MM.1S (cell line): ENCODE data around the gene CUL1.

ENCODE experiments used
- DNase-seq: peaks from one replicate; pipeline ENCODE4 v3.0.0-alpha.2; 2015
- H2AFZ ChIP-seq: fragments of 300-600 bp; sonication (generic); 2 replicates; pipeline ENCODE4 v1.6.0; 2016; ENCODE audit warnings: antibody characterized with exemption, low read length
- H3F3A ChIP-seq: fragments of 300-600 bp; sonication (generic); 2 replicates; pipeline ENCODE4 v1.6.1; 2016; ENCODE audit warnings: mild to moderate bottlenecking, antibody characterized with exemption, low read length, moderate library complexity, mixed read lengths; ENCODE audit not compliant: insufficient read depth
- H3K27ac ChIP-seq: fragments of 300-600 bp; sonication (generic); 2 replicates; pipeline ENCODE4 v1.5.1; 2016; ENCODE audit warnings: mild to moderate bottlenecking, low read length
- H3K27me3 ChIP-seq: fragments of 300-600 bp; sonication (generic); replicated peaks from 2 replicates; pipeline ENCODE4 v1.6.0; 2016; ENCODE audit warnings: low read length; ENCODE audit not compliant: insufficient read depth
- H3K36me3 ChIP-seq: fragments of 300-600 bp; sonication (generic); replicated peaks from 2 replicates; pipeline ENCODE4 v1.6.1; 2016; ENCODE audit warnings: mild to moderate bottlenecking, low read length, mixed read lengths; ENCODE audit not compliant: insufficient read depth
- H3K4me1 ChIP-seq: fragments of 300-600 bp; sonication (generic); 2 replicates; pipeline ENCODE4 v1.6.1; 2016; ENCODE audit warnings: low read length, mixed read lengths
- H3K4me2 ChIP-seq: fragments of 300-600 bp; sonication (generic); 2 replicates; pipeline ENCODE4 v1.6.0; 2016; ENCODE audit warnings: low read depth, low read length
- H3K4me3 ChIP-seq: fragments of 300-600 bp; sonication (generic); 2 replicates; pipeline ENCODE4 v1.5.1; 2016; ENCODE audit warnings: low read length, mixed read lengths
- H3K79me2 ChIP-seq: fragments of 300-600 bp; sonication (generic); 2 replicates; pipeline ENCODE4 v1.6.1; 2016; ENCODE audit warnings: mixed run types, low read length, mixed read lengths
- H3K9ac ChIP-seq: fragments of 300-600 bp; sonication (generic); 2 replicates; pipeline ENCODE4 v1.6.1; 2016; ENCODE audit warnings: low read length, mixed read lengths
- H3K9me2 ChIP-seq: fragments of 300-600 bp; sonication (generic); replicated peaks from 2 replicates; pipeline ENCODE4 v1.6.1; 2016; ENCODE audit warnings: mild to moderate bottlenecking, low read length, mixed read lengths; ENCODE audit not compliant: insufficient read depth
- H3K9me3 ChIP-seq: fragments of 300-600 bp; sonication (generic); replicated peaks from 2 replicates; pipeline ENCODE4 v1.6.1; 2016; ENCODE audit warnings: mild to moderate bottlenecking, low read length, mixed read lengths; ENCODE audit not compliant: insufficient read depth
- H4K20me1 ChIP-seq: fragments of 300-600 bp; sonication (generic); 2 replicates; pipeline ENCODE4 v1.6.1; 2016; ENCODE audit warnings: mild to moderate bottlenecking, low read length, moderate library complexity, mixed read lengths; ENCODE audit not compliant: insufficient read depth
- EZH2 ChIP-seq: fragments of 300-600 bp; sonication (generic); optimal IDR thresholded peaks from 2 replicates; pipeline ENCODE3; 2017; ENCODE audit warnings: low read depth, mild to moderate bottlenecking, antibody characterized with exemption, low read length, mixed read lengths
- EZH2phosphoT487 ChIP-seq: fragments of 300-600 bp; sonication (generic); IDR thresholded peaks from 2 replicates; pipeline ENCODE4 v1.6.1; 2018; ENCODE audit warnings: antibody characterized with exemption, low read length
- TF ChIP-seq, protein P1 (sequence below): fragments of 300-600 bp; sonication (generic); IDR thresholded peaks from 2 replicates; pipeline ENCODE4 v1.5.1; 2016; ENCODE audit warnings: antibody characterized with exemption, low read length, mixed read lengths

CUL1 gene

DNA sequence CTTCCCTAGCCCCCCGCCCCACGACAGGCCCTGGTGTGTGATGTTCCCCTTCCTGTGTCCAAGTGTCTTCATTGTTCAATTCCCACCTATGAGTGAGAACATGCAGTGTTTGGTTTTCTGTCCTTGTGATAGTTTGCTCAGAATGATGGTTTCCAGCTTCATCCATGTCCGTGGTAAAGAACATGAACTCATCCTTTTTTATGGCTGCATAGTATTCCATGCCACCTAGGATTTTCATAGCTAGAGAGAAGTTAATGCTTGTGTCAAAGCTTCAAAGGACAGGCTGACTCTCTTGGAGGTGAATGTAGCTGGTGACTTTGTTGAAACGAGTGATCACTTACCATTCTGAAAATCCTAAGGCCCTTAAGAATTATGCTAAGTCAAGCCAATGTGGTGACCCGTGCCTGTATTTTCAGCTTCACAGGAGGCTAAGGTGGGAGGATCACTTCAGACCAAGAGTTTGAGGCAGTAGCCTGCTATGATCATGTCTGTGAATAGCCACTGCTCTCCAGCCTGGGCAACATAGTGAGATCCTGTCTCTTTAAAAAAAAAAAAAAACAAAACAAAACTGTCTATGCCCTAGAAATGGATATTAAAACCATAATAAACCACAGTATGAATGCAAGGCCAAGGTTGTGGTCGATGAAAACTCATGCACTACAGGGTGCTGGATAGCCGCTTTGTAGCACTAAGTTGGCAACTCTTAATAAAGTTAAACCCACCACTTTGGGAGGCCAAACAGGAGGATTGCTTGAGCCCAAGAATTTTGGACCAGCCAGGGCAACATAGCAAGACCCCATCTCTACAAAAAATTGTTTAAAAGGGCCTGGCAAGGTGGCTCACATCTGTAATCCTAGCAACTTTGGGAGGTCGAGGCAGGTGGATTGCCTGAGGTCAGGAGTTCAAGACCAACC lies 52.0 kb downstream of the CUL1 start:
- TF ChIP-seq EZH2 (no peak), EZH2phosphoT487 (no peak)
- TF ChIP-seq, protein P1, sequence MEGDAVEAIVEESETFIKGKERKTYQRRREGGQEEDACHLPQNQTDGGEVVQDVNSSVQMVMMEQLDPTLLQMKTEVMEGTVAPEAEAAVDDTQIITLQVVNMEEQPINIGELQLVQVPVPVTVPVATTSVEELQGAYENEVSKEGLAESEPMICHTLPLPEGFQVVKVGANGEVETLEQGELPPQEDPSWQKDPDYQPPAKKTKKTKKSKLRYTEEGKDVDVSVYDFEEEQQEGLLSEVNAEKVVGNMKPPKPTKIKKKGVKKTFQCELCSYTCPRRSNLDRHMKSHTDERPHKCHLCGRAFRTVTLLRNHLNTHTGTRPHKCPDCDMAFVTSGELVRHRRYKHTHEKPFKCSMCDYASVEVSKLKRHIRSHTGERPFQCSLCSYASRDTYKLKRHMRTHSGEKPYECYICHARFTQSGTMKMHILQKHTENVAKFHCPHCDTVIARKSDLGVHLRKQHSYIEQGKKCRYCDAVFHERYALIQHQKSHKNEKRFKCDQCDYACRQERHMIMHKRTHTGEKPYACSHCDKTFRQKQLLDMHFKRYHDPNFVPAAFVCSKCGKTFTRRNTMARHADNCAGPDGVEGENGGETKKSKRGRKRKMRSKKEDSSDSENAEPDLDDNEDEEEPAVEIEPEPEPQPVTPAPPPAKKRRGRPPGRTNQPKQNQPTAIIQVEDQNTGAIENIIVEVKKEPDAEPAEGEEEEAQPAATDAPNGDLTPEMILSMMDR = no peak
- H4K20me1 ChIP-seq = peaks cover 12% of the 10 kb centered on the region; the same call in 1 of the 2 replicates

DNA sequence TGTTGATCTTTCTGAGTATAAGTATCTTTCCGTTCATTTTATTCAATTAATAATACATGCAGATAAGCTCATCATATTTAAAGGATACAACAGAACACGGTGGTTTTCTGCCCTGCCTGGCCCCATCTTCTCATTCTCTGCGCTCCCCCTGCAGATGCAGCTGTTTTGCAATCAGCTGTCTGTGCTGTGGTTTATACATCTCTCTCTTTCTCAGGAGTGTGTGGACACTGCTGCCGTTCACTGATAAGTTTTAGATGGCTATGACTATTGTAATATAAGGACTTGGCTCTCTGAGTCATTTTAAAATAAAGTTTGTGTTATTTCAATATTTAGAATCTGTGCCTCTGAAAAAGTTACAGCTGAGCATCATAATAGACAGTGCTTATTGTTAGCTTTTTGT lies 54.5 kb downstream of the CUL1 start:
- Histone ChIP-seq H3K4me2 (no peak overlapping the region), H3K9me2 (no peaks in the 10 kb centered on the region), H3K9ac (no peak overlapping the region), H3K9me3 (no peaks in the 10 kb centered on the region), H3K36me3 (peaks cover 9% of the 10 kb centered on the region; the same call in 1 of the 2 replicates), H3K27me3 (no peaks in the 10 kb centered on the region), H3K79me2 (peaks cover 92% of the 10 kb centered on the region), H2AFZ (no peak overlapping the region), H3F3A (no peaks in the 10 kb centered on the region), H3K4me1 (no peaks in the 10 kb centered on the region), H3K4me3 (no peak overlapping the region), H3K27ac (no peak overlapping the region), H4K20me1 (peaks cover 3% of the 10 kb centered on the region; the same call in 1 of the 2 replicates)
- DNase-seq = no peak
- TF ChIP-seq EZH2 (no peak), EZH2phosphoT487 (no peak)
- TF ChIP-seq, protein P1 = no peak

More for the DNA sequence above, 52.0 kb downstream of the CUL1 start:
- H3K9me2 ChIP-seq = no peaks in the 10 kb centered on the region
- H3K4me1 ChIP-seq = 0 out of 2 replicates have a peak, but pooled peaks cover 2% of the 10 kb centered on the region
- no peak overlapping the region for H2AFZ ChIP-seq
- H3K27ac ChIP-seq = no peak overlapping the region
- DNase-seq = no peak
- no peak overlapping the region for H3K4me3 ChIP-seq
- H3K36me3 ChIP-seq = peaks cover 3% of the 10 kb centered on the region; the same call in 1 of the 2 replicates
- no peaks in the 10 kb centered on the region; the same call in 1 of the 2 replicates for H3F3A ChIP-seq
- H3K79me2 ChIP-seq = peaks cover 92% of the 10 kb centered on the region
- H3K9ac ChIP-seq = no peak overlapping the region
- H3K4me2 ChIP-seq = no peak overlapping the region
- no peaks in the 10 kb centered on the region for H3K27me3 ChIP-seq
- H3K9me3 ChIP-seq = no peaks in the 10 kb centered on the region

DNA sequence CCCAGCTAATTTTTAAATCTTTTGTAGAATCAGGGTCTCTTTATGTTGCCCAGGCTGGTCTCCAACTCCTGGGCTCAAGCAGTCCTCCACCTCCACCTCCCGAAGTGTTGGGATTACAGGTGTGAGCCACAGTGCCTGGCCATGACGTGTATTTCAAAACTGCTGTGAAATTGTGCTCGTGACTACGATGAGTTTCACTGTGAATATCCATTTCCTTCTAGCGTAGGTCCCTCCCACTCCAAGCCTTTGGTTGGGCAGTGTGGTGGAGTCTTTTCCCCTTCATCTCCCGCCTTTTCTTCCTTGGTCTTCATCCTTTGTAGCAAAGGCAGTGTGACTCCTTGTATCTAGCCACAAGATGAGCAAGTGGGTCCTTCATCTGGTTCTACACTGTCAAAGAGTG lies 56.2 kb downstream of the CUL1 start:
- Histone ChIP-seq H3K4me2 (no peak overlapping the region), H3K9me3 (no peaks in the 10 kb centered on the region), H3K4me1 (no peaks in the 10 kb centered on the region), H3K27ac (no peak overlapping the region), H2AFZ (no peak overlapping the region), H3K9ac (no peak overlapping the region), H3K4me3 (no peak overlapping the region), H4K20me1 (peaks cover 3% of the 10 kb centered on the region), H3K9me2 (no peaks in the 10 kb centered on the region), H3K27me3 (no peaks in the 10 kb centered on the region), H3F3A (no peaks in the 10 kb centered on the region), H3K36me3 (peaks cover 12% of the 10 kb centered on the region; the same call in 1 of the 2 replicates), H3K79me2 (peaks cover 94% of the 10 kb centered on the region)
- DNase-seq = no peak
- no peak for TF ChIP-seq EZH2
- TF ChIP-seq EZH2phosphoT487 = no peak
- TF ChIP-seq, protein P1 = no peak
